Body of pancreas (tissue), 4 donors: ENCODE data around the gene NOC2L. TPM values are rescaled to one million over a fixed set of nuclear protein-coding genes. Genes with fewer than 3 reads are reported as not detected.
A peak's percentile ranks its signal among the peaks of the same experiment; 100 is the strongest.

Source experiments
- ATAC-seq: fragments of 150-250 bp; one replicate; pipeline ENCODE4 v1.9.1; 2016
- DNase-seq, 4 donors: peaks; one replicate each; pipeline ENCODE4 v3.0.0-alpha.2; 2019
- H3K27ac ChIP-seq, 4 donors: fragments of 200-600 bp; sonication (generic); 1 replicate in 3 of 4; 2 replicates in 1 of 4; pipeline versions ENCODE4 v1.5.1 to v1.6.1; 2016 to 2019; ENCODE audit warnings: mild to moderate bottlenecking in 1 of 4, mixed read lengths in 1 of 4, moderate library complexity in 1 of 4
- H3K27me3 ChIP-seq, 2 donors: fragments of 200-600 bp; sonication (generic); one replicate each; pipeline ENCODE4 v1.6.0; 2016; ENCODE audit warnings: mild to moderate bottlenecking in 1 of 2
- H3K36me3 ChIP-seq, 2 donors: fragments of 200-600 bp; sonication (generic); replicated peaks in 1 of 2; 2 replicates each; pipeline ENCODE4 v1.5.1; 2016; ENCODE audit warnings: low read depth in 2 of 2; ENCODE audit not compliant: insufficient read depth in 1 of 2
- H3K4me1 ChIP-seq: fragments of 200-600 bp; sonication (generic); one replicate; pipeline ENCODE4 v1.6.0; 2016
- H3K4me3 ChIP-seq, 2 donors: fragments of 200-600 bp; sonication (generic); 1 replicate in 1 of 2; 2 replicates in 1 of 2; pipeline ENCODE4 v1.5.1; 2016 to 2019
- H3K9me3 ChIP-seq, 3 donors: fragments of 200-600 bp; sonication (generic); 1 replicate in 2 of 3; 2 replicates in 1 of 3; pipeline ENCODE4 v1.5.1; 2016
- POLR2A ChIP-seq, 3 donors: fragments of 450-650 bp; IDR thresholded peaks; one replicate each; pipeline ENCODE4 v1.6.1; 2016; ENCODE audit warnings: antibody characterized with exemption in 3 of 3, mild to moderate bottlenecking in 2 of 3
- WGBS, 2 donors: methylation state at CpG; one replicate each; pipeline ENCODE4 v1.1.5; 2017; 5-methylcytosine and 5-hydroxymethylcytosine counted together
- intact Hi-C: fragments of 100-400 bp; cut with DNase I; formaldehyde crosslinking; loops from one replicate; pipeline ENCODE4 v1.15.1; 2023
- total RNA-seq, 2 donors: library from RNA; depleted of rRNA; stranded (reverse); fragments of >200 nt; gene quantifications; one replicate each; pipeline ENCODE4 v1.1.0, GENCODE V29; 2016
- TF ChIP-seq, protein P1 (sequence below), 7 experiments: fragments of 450-650 bp in 4 of 7; fragments of 200-600 bp in 3 of 7; sonication (generic) in 3 of 7; IDR thresholded peaks; one replicate each; pipeline ENCODE4 v1.5.1; 2016 to 2019; ENCODE audit warnings: antibody characterized with exemption in 7 of 7

The NOC2L gene
- total RNA-seq, 2 donors from 2014 or later, result 30.6 to 32.3 TPM

GRCh38 chr1:913491-914130 is 45.4 kb downstream of the NOC2L start:
- TF ChIP-seq, protein P1, sequence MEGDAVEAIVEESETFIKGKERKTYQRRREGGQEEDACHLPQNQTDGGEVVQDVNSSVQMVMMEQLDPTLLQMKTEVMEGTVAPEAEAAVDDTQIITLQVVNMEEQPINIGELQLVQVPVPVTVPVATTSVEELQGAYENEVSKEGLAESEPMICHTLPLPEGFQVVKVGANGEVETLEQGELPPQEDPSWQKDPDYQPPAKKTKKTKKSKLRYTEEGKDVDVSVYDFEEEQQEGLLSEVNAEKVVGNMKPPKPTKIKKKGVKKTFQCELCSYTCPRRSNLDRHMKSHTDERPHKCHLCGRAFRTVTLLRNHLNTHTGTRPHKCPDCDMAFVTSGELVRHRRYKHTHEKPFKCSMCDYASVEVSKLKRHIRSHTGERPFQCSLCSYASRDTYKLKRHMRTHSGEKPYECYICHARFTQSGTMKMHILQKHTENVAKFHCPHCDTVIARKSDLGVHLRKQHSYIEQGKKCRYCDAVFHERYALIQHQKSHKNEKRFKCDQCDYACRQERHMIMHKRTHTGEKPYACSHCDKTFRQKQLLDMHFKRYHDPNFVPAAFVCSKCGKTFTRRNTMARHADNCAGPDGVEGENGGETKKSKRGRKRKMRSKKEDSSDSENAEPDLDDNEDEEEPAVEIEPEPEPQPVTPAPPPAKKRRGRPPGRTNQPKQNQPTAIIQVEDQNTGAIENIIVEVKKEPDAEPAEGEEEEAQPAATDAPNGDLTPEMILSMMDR (IDR thresholded peaks at IDR 0.05), result no peak
- TF ChIP-seq POLR2A (IDR thresholded peaks at IDR 0.05), result no peak
- 62 to 70% methylated on average over 8 to 14 of the region's 16 CpGs for WGBS, 2 donors
- intact Hi-C loops, result no loop called here
- no peaks in the 10 kb centered on the region for H3K9me3 ChIP-seq
- no peak for ATAC-seq
- H3K4me1 ChIP-seq, result peaks cover 35% of the 10 kb centered on the region
- no peak overlapping the region for H3K4me3 ChIP-seq
- H3K27ac ChIP-seq, result no peak overlapping the region
- peaks cover 0 to 5% of the 10 kb centered on the region in 2 donors for H3K27me3 ChIP-seq
- peak in 2 of 4 donors; percentile 5 to 9 for DNase-seq
- no peaks in the 10 kb centered on the region for H3K36me3 ChIP-seq

GRCh38 chr1:912740-913301 is 46.2 kb downstream of the NOC2L start:
- Histone ChIP-seq H3K4me3 (no peak overlapping the region), H3K36me3 (no peaks in the 10 kb centered on the region), H3K9me3 (no peaks in the 10 kb centered on the region), H3K27ac (no peak overlapping the region), H3K4me1 (peaks cover 35% of the 10 kb centered on the region), H3K27me3 (peaks cover 0 to 5% of the 10 kb centered on the region in 2 donors)
- no peak for TF ChIP-seq POLR2A (IDR thresholded peaks at IDR 0.05)
- TF ChIP-seq, protein P1 (IDR thresholded peaks at IDR 0.05), result peak in 3 of 7 experiments; percentile 23 to 38 (median 27)
- DNase-seq (peak; percentile 11 to 33 (median 18)), ATAC-seq (no peak)
- intact Hi-C loops, result no loop called here
- WGBS, 2 donors, result 47 to 55% methylated on average over 22 to 24 of the region's 24 CpGs

- WGBS, 2 donors, result 64 to 66% methylated on average over 15 of the region's 15 CpGs
Observed at GRCh38 chr1:911875-912739, 46.9 kb downstream of the NOC2L start.

DNA sequence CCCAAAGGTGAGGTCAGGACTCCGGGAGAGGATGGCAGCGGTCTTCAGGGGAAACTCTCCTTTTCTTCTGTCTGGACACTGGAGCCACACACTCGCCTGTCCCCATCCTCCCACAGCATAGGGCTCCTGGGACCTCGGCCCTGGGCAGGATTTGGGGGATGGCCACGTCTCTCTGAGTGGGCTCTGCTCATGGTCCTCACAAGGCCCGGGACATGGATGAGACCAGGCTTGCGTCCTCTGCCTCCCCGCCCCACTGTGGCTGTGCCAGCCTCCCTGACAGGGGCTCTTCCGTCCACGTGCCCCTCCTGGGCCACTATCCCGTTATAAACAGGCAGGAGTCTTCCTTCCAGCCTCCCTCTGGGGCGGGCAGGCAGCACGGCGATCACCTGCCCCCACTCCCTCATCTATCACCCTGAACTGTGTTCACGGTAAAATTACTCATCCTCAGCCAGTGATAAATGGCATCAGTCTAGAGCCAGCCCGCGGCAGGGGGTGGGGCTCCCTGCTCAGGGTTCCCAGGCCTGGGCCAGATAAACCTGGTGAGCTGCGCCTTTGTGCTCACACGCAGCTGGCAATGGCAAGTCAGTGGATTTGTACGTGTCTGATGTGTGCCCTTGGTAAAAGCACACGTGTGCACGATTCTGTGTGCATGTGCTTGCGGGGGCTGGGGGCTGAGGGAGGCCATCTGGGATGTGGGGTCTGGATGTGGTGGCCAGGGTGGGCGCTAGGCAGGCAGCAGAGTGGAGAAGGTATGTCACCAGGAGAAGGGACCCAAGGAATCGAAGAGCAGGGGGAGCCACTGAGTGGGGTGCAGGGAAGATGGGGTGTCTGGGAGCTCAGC is 48.0 kb downstream of the NOC2L start:
- TF ChIP-seq POLR2A (IDR thresholded peaks at IDR 0.05), result no peak
- TF ChIP-seq, protein P1 (IDR thresholded peaks at IDR 0.05), result no peak
- WGBS, 2 donors, result 41 to 50% methylated on average over 12 to 23 of the region's 25 CpGs
- Histone ChIP-seq H3K9me3 (no peaks in the 10 kb centered on the region), H3K27me3 (peaks cover 0 to 5% of the 10 kb centered on the region in 2 donors), H3K27ac (no peak overlapping the region), H3K4me1 (peaks cover 20% of the 10 kb centered on the region), H3K36me3 (no peaks in the 10 kb centered on the region), H3K4me3 (no peak overlapping the region)
- ATAC-seq (peak; percentile 27), DNase-seq (peak; percentile 6 to 25 (median 12))
- intact Hi-C loops, result no loop called here

More at GRCh38 chr1:911875-912739, 46.9 kb downstream of the NOC2L start:
- Histone ChIP-seq H3K9me3 (no peaks in the 10 kb centered on the region), H3K36me3 (no peaks in the 10 kb centered on the region), H3K27me3 (peaks cover 0 to 5% of the 10 kb centered on the region in 2 donors), H3K27ac (no peak overlapping the region), H3K4me1 (peaks cover 30% of the 10 kb centered on the region), H3K4me3 (no peak overlapping the region)
- ATAC-seq, result no peak
- no peak for TF ChIP-seq POLR2A (IDR thresholded peaks at IDR 0.05)
- TF ChIP-seq, protein P1 (IDR thresholded peaks at IDR 0.05), result no peak
- intact Hi-C loops, result no loop called here
- peak in 1 of 4 donors; percentile 4 for DNase-seq
